ENCODE measurements around the gene QPRT. TPM values are rescaled to one million over a fixed set of nuclear protein-coding genes. Genes with fewer than 3 reads are reported as not detected.

QPRT gene
- total and polyA plus RNA-seq, 2 of the 13 experiments (the other 11 are each of a cell fraction or from before 2014, with no cell fraction given), result 130 to 218 TPM

DNA sequence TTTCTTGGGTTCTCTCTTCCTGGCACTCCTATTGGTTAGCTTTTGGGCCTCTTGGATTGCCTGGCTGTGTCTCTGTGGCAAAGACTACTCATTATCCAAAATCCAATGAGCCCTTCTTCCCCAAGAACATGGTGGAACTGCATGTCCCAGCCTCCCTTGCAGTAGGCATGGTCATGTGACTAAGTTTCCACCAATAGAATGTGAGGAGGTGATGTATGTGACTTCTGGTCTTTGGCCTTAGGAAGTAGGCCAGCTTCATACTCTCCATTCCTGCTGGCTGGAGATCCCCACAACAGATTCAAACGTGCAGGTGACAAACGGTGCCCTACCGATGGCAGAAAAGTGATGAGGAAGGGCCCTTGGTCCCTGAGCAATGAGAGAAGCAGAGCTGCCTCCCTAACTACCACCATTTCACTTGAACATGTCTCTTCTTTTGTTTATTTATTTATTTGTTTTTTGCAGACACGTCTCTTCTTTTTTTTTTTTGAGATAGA, 33.2 kb upstream of the QPRT start (continued):
- TF ChIP-seq FOXP1 (IDR thresholded peaks at IDR 0.05) (no peak), FOXP1 (CRISPR knock-in tag; IDR thresholded peaks at IDR 0.05) (peak; percentile 20; the same call in 1 of the 2 replicates), ZNF253 (CRISPR knock-in tag; IDR thresholded peaks at IDR 0.05; ENCODE audit: borderline replicate concordance) (no peak), MAZ (IDR thresholded peaks at IDR 0.05; ENCODE audit: borderline replicate concordance, low read depth, low read length) (no peak), MAZ (CRISPR knock-in tag; IDR thresholded peaks at IDR 0.05; ENCODE audit: low read depth) (peak; percentile 35; the same call in 1 of the 2 replicates), PHF8 (CRISPR knock-in tag; IDR thresholded peaks at IDR 0.05) (peak; percentile 64; the same call in 1 of the 2 replicates), TFDP2 (CRISPR knock-in tag; IDR thresholded peaks at IDR 0.05) (no peak), ZNF740 (CRISPR knock-in tag; IDR thresholded peaks at IDR 0.05) (no peak), ZNF33A (CRISPR knock-in tag; IDR thresholded peaks at IDR 0.05; ENCODE audit: borderline replicate concordance) (no peak), ZHX1 (CRISPR knock-in tag; IDR thresholded peaks at IDR 0.05; ENCODE audit: low read depth) (no peak), KLF15 (CRISPR knock-in tag; IDR thresholded peaks at IDR 0.05; ENCODE audit: borderline replicate concordance) (no peak), GFI1 (CRISPR knock-in tag; IDR thresholded peaks at IDR 0.05; ENCODE audit: borderline replicate concordance) (no peak), ZNF83 (CRISPR knock-in tag; IDR thresholded peaks at IDR 0.05; ENCODE audit: borderline replicate concordance) (no peak), MYNN (CRISPR knock-in tag; IDR thresholded peaks at IDR 0.05; ENCODE audit: low read depth) (no peak), NFE2L2 (IDR thresholded peaks at IDR 0.05; ENCODE audit: low read length) (no peak), ZBTB10 (CRISPR knock-in tag; IDR thresholded peaks at IDR 0.05; ENCODE audit: borderline replicate concordance) (no peak), ZZZ3 (CRISPR knock-in tag; IDR thresholded peaks at IDR 0.05; ENCODE audit: borderline replicate concordance) (no peak), ZEB1 (IDR thresholded peaks at IDR 0.05; ENCODE audit: insufficient replicate concordance, low read depth) (no peak), MLXIP (CRISPR knock-in tag; IDR thresholded peaks at IDR 0.05; ENCODE audit: borderline replicate concordance) (no peak), POLR2A (IDR thresholded peaks at IDR 0.05; ENCODE audit: insufficient read depth in 1 of 2, low read depth in 2 of 2, low read length in 2 of 2) (peak; percentile 73 to 77)
